ENCODE measurements around the gene TCEAL8.
"Not testable (repeated sequence)": the region's sequence is repeated elsewhere in the genome, so short reads cannot be mapped to it uniquely, and the experiment has no call there.

TCEAL8 gene

GRCh38 chrX:103254921-103255493 lies at the start of gene TCEAL8:
TSS of gene TCEAL8 (minus strand) at chrX:103255155. CDS start at chrX:103253979, 1,176 bp downstream.
- DNase-seq (ENCODE audit: low read depth), result peak; percentile 23

GRCh38 chrX:103304705-103305104 lies 49.8 kb upstream of the TCEAL8 start:
- no peak for DNase-seq (ENCODE audit: low read depth)

GRCh38 chrX:103293118-103293517 lies 38.2 kb upstream of the TCEAL8 start:
- DNase-seq (ENCODE audit: low read depth), result no peak

- no peak for DNase-seq (ENCODE audit: low read depth)
Measured at GRCh38 chrX:103279624-103280023, 24.7 kb upstream of the TCEAL8 start.

GRCh38 chrX:103276581-103277002 lies 21.6 kb upstream of the TCEAL8 start, which contains the start of gene TCEAL5:
TSS of gene TCEAL5 (minus strand) at chrX:103276750. CDS start at chrX:103274563, 2,187 bp downstream.
- DNase-seq (ENCODE audit: low read depth), result no peak

- DNase-seq (ENCODE audit: low read depth), result no peak
Measured at GRCh38 chrX:103275947-103276567, 21.1 kb upstream of the TCEAL8 start.

GRCh38 chrX:103274284-103274683 lies 19.3 kb upstream of the TCEAL8 start:
- DNase-seq (ENCODE audit: low read depth), result no peak

- DNase-seq (ENCODE audit: low read depth), result no peak
Measured at GRCh38 chrX:103258275-103258674, 3.3 kb upstream of the TCEAL8 start.

- DNase-seq (ENCODE audit: low read depth), result no peak
Measured at GRCh38 chrX:103256651-103257050, 1.7 kb upstream of the TCEAL8 start.

- no peak for DNase-seq (ENCODE audit: low read depth)
Measured at GRCh38 chrX:103254171-103254824, 657 bp downstream of the TCEAL8 start.

GRCh38 chrX:103253608-103254007 lies 1.3 kb downstream of the TCEAL8 start:
- DNase-seq (ENCODE audit: low read depth), result no peak

GRCh38 chrX:103250977-103251376 lies 4.0 kb downstream of the TCEAL8 start:
- DNase-seq (ENCODE audit: low read depth), result no peak

- DNase-seq (ENCODE audit: low read depth), result no peak
Measured at GRCh38 chrX:103249805-103250204, 5.2 kb downstream of the TCEAL8 start.

GRCh38 chrX:103248553-103248952 lies 6.4 kb downstream of the TCEAL8 start:
- DNase-seq (ENCODE audit: low read depth), result no peak

- no peak for DNase-seq (ENCODE audit: low read depth)
Measured at GRCh38 chrX:103240155-103240554, 14.8 kb downstream of the TCEAL8 start.

GRCh38 chrX:103236296-103236695 lies 18.7 kb downstream of the TCEAL8 start:
- DNase-seq (ENCODE audit: low read depth), result no peak

- DNase-seq (ENCODE audit: low read depth), result not testable (repeated sequence)
Measured at GRCh38 chrX:103235608-103236007, 19.3 kb downstream of the TCEAL8 start.

- no peak for DNase-seq (ENCODE audit: low read depth)
Measured at GRCh38 chrX:103234869-103235268, 20.1 kb downstream of the TCEAL8 start.

- DNase-seq (ENCODE audit: low read depth), result no peak
Measured at GRCh38 chrX:103233263-103233662, 21.7 kb downstream of the TCEAL8 start.

GRCh38 chrX:103225918-103226317 lies 29.0 kb downstream of the TCEAL8 start:
- DNase-seq (ENCODE audit: low read depth), result not testable (repeated sequence)

GRCh38 chrX:103220511-103221323 lies 34.2 kb downstream of the TCEAL8 start:
- no peak for DNase-seq (ENCODE audit: low read depth)

GRCh38 chrX:103215425-103215991 lies 39.4 kb downstream of the TCEAL8 start:
- DNase-seq (ENCODE audit: low read depth), result no peak

All from activated gamma-delta T cell treated with anti-CD3 and anti-CD28 coated beads, Interleukin-2, amount 50 U/mL, for 16 hours (primary cell).